HUES48 (cell line): ENCODE data around the gene FAM241B.
A peak's percentile ranks its signal among the peaks of the same experiment; 100 is the strongest.

Experiments used
- H3K27ac ChIP-seq: one replicate; pipeline ENCODE4 v1.7.0; 2013; ENCODE audit warnings: low read depth, low read length, inconsistent platforms
- H3K27me3 ChIP-seq: 2 replicates; pipeline ENCODE4 v1.6.1; 2013; ENCODE audit warnings: mild to moderate bottlenecking, low read length; ENCODE audit not compliant: control insufficient read depth, insufficient read depth
- H3K36me3 ChIP-seq: 2 replicates; pipeline ENCODE4 v1.6.1; 2013; ENCODE audit warnings: low read length; ENCODE audit not compliant: control insufficient read depth, insufficient read depth
- H3K4me1 ChIP-seq: 2 replicates; pipeline ENCODE4 v1.6.1; 2013; ENCODE audit warnings: mild to moderate bottlenecking, low read length; ENCODE audit not compliant: control insufficient read depth, insufficient read depth
- H3K4me3 ChIP-seq: 2 replicates; pipeline ENCODE4 v1.5.1; 2013; ENCODE audit warnings: mild to moderate bottlenecking, low read depth, low read length
- H3K9ac ChIP-seq: 2 replicates; pipeline ENCODE4 v1.6.1; 2013; ENCODE audit warnings: mild to moderate bottlenecking, low read depth, low read length, moderate library complexity
- H3K9me3 ChIP-seq: 2 replicates; pipeline ENCODE4 v1.6.1; 2013; ENCODE audit warnings: low read length; ENCODE audit not compliant: control insufficient read depth, insufficient read depth

Gene FAM241B

DNA sequence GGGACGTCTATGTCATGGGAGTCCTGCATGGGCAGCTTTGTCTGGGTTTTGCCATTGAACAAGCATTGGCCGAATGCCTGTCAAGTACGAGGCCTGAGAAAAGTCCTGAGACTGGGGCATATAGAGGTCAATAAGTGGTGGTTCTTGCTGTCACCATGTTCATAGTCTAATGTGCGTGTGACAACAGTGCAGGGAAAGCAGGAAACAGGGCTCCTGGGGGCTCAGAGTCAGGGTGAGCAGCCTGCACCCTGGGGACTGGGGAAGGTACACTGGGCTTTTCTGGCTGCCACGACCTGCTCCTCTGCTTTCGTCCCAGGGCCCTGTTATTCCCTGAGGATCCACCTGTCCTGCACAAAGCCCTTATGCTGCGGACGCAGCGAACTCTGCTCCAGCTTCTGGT, 21.3 kb downstream of the FAM241B start:
- Histone ChIP-seq H3K27ac (no peak overlapping the region), H3K9ac (no peak overlapping the region), H3K9me3 (no peaks in the 10 kb centered on the region), H3K27me3 (no peaks in the 10 kb centered on the region), H3K4me1 (peaks cover 16% of the 10 kb centered on the region; the same call in 1 of the 2 replicates), H3K36me3 (no peaks in the 10 kb centered on the region), H3K4me3 (no peak overlapping the region)

DNA sequence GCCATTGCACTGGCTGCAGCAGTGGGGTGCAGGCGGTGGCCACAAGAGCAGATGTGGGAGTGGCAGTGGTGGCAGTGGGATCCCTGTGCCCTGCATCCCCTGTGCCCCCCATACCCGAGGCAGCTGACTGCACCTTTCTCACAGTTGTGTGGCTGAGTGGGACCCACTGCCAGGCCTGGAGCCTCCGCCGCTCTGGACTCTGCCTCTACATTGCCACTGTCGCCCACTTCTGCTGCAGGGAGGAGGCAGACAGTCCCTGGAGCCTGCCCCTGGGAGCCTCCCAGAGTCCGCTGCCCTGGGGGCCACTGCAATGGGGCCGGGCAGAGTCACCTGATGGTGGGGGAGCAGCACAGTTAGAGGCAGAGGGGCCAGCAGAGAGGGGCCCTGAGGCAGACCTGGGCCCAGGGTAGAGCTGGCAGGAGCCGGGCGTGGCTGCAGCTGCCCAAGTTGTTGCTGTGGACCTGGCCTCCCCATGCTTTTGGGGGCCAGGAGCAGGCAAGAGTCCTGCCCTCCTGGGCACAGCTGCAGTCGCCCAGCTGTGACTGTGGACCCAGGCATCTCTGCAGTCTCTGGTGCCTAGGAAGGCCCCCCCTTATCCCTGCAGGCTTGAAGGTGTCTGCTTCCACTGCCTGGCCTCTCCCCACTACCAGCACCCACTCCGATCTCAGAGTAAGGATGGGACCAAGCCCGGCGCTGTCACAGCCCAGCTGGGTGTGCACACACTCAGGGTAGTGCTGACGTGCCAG, 22.2 kb downstream of the FAM241B start:
- Histone ChIP-seq H3K27ac (no peak overlapping the region), H3K9ac (no peak overlapping the region), H3K27me3 (no peaks in the 10 kb centered on the region), H3K9me3 (no peaks in the 10 kb centered on the region), H3K4me3 (no peak overlapping the region), H3K4me1 (peaks cover 16% of the 10 kb centered on the region; the same call in 1 of the 2 replicates), H3K36me3 (no peaks in the 10 kb centered on the region)

DNA sequence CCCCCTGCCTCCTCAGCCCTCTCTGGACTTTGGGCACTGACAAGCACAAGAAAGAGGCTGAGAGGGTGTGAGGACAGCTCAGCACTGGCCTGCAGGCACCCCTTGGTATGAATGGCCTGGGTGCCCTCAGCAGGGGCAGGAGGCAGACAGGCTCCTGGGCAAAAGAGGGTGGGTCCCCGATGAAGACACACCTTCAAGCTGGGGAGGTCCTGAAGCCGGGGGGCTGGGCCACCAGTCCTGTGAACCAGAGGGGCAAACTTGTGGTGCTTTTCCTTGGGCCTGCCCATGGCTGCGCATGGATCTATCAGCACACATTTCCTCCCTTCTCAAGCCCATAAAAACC, 22.8 kb downstream of the FAM241B start:
- Histone ChIP-seq H3K4me3 (no peak overlapping the region), H3K36me3 (no peaks in the 10 kb centered on the region), H3K9me3 (no peaks in the 10 kb centered on the region), H3K27ac (no peak overlapping the region), H3K4me1 (peaks cover 16% of the 10 kb centered on the region; the same call in 1 of the 2 replicates), H3K9ac (no peak overlapping the region), H3K27me3 (no peaks in the 10 kb centered on the region)

DNA sequence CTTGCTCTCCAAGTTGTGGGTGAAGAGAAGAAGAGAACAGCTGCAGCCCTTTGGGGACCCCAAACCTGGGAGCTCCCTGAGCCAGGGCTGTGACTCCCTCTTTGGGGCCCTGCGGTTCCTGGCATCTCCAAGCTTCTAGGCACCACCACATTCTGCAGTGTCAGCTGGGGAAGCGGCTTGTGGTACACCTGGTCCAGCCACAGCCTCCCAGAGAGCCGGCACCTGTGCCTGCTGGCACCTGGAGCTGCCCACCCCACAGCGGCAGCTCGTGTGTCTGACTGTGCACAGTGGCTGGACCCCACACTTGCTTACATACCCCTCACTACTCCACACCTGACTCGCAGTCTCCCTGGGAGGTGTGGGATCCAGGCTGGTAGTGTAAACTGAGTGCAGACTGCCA, 23.5 kb downstream of the FAM241B start:
- Histone ChIP-seq H3K36me3 (no peaks in the 10 kb centered on the region), H3K4me1 (peaks cover 16% of the 10 kb centered on the region; the same call in 1 of the 2 replicates), H3K27ac (no peak overlapping the region), H3K9me3 (no peaks in the 10 kb centered on the region), H3K9ac (no peak overlapping the region), H3K4me3 (no peak overlapping the region), H3K27me3 (no peaks in the 10 kb centered on the region; the same call in 1 of the 2 replicates)

DNA sequence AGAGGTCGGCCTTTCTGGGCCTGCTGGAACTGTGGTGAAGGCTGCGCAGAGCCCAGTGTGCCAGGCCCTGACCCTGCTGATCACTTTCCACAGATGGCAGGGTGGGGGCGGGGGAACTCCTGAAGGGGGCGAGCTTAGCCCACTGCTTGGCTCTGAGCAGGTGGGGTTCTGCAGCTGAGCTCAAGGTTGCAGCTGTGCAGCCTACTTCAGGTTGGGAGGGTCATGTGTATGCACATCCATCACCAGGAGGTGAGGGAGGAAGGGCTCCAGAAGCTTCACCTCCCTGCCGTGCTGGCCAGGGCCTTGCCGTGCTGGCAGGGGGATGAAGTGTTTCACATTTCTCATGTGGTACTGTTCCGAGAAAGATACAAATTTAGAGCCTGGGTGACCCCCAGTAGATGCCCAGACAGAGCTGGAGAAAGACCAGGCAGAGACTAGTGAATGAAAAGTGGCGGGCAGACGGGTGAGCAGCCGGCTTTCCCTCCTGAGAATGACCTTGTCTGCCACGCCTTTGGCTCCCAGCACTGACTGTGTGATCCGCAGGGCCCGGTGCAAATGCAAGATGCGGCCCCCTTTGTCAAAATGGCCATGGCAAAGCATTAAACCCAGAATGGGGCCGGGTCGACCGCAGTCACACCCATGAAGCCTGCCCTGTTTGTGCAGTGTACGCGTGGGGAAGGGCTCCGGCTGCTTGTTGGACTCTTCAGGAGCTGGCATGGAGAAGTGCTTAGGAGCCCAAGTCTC, 25.2 kb downstream of the FAM241B start:
- H3K27ac ChIP-seq: peak overlapping the region; percentile 78
- no peak overlapping the region for H3K4me3 ChIP-seq
- H3K9ac ChIP-seq: no peak overlapping the region
- H3K9me3 ChIP-seq: no peaks in the 10 kb centered on the region
- no peaks in the 10 kb centered on the region; the same call in 1 of the 2 replicates for H3K27me3 ChIP-seq
- H3K4me1 ChIP-seq: peaks cover 16% of the 10 kb centered on the region; the same call in 1 of the 2 replicates
- no peaks in the 10 kb centered on the region for H3K36me3 ChIP-seq

DNA sequence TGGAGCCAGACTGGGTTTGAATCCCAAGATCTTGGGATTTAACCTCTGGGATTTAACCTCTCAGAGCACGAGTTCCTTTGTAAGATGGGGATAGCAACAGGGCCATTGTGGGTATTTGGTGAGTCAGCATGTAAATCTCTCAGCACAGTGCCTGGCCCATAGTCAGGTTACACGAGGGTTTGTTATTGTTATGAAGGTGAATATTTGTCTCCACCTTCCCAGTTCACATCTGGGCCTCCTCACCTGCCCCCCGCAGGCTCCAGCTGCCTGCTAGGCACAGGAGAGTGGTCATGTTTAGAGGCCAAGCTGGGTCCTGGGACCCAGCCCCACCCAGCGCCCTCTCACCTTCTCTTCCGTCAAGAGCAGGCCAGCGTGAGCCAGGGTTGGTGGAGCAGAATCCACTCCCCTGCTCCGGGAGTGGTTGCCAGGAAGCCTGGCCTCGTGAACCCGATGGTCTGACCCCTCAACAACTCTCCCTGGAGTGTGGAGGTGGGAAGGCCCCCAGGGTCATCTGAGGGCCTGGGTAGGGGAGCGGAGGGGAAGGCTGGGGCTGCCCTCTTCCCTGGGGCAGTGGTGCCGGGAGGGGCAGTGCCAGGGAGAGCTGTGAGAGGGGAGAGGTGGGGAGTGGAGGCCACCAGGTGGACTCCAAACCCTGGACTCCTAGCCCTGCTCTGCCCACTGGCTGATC, 26.0 kb downstream of the FAM241B start:
- no peak overlapping the region for H3K4me3 ChIP-seq
- H3K27ac ChIP-seq: peak overlapping the region; percentile 78
- no peak overlapping the region for H3K9ac ChIP-seq
- H3K36me3 ChIP-seq: no peaks in the 10 kb centered on the region
- H3K27me3 ChIP-seq: no peaks in the 10 kb centered on the region; the same call in 1 of the 2 replicates
- H3K9me3 ChIP-seq: no peaks in the 10 kb centered on the region
- H3K4me1 ChIP-seq: peaks cover 16% of the 10 kb centered on the region; the same call in 1 of the 2 replicates

DNA sequence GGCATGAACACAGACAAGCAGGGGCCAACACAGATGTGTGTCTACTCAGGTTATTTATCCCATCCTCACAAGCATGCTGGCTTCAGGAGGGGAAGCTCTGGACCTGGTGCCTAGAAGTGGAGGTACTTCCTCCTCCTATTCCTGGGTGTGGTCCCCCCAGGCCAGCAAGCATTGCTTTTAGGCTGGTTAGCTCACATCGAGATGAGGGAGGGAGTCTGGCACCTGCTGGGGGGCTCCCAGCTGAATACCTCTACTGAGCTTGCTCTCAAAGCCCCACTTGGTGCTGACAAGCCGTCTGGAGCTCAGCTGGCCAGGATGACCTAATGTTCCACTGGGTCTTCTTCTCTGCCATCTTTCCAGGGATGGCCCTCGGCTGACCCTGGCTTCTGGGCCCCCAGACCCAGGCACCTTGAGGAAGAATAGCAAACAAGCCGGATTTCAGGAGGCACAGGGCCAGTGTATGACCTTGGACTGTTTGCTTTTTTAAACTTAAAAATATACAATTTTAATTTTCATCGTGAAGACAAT, 26.8 kb downstream of the FAM241B start:
- H3K4me3 ChIP-seq: no peak overlapping the region
- no peak overlapping the region for H3K9ac ChIP-seq
- no peaks in the 10 kb centered on the region for H3K9me3 ChIP-seq
- H3K36me3 ChIP-seq: no peaks in the 10 kb centered on the region
- no peaks in the 10 kb centered on the region; the same call in 1 of the 2 replicates for H3K27me3 ChIP-seq
- H3K27ac ChIP-seq: no peak overlapping the region
- peaks cover 16% of the 10 kb centered on the region; the same call in 1 of the 2 replicates for H3K4me1 ChIP-seq

DNA sequence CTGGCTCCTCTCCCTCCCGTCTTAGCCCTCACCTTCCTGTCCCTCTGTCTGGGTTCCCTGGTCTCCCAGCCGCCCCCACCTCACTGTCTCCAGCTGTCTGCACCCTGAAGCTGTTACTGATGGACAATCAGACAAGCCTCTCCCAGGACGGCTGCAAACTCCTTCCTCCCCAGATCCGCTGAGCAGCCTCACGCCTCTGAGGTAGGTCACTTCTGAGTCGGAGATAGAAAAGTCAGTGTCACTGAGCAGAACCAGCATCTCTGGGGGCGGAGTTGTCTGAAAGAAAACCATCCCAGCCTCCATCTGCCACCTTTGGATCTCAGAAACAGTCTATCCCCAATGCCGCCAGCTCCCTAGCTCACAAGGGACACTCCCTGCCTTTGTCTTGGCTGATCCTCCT, 27.4 kb downstream of the FAM241B start:
- H3K27ac ChIP-seq: no peak overlapping the region
- H3K36me3 ChIP-seq: no peaks in the 10 kb centered on the region
- H3K4me3 ChIP-seq: no peak overlapping the region
- H3K4me1 ChIP-seq: peaks cover 16% of the 10 kb centered on the region; the same call in 1 of the 2 replicates
- H3K27me3 ChIP-seq: no peaks in the 10 kb centered on the region; the same call in 1 of the 2 replicates
- H3K9ac ChIP-seq: no peak overlapping the region
- H3K9me3 ChIP-seq: no peaks in the 10 kb centered on the region

DNA sequence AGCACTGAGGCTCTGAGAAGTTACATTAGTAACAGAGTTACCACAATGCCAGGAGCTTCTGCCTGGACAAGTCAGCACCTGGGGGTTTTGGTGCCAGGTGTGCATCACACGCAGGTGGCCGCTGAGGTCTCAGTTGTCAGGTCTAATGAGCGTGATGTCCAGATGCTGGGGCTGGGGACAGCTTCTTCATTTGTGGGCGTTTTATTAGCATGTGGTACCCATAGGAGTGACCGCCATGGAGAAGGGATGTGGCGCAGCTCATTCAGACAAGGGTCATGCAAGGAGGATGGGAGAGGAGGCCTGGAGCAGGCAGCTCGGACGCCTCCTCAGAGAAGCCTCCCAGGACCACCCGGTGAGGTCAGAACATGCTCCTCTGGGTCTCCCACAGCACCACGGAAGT, 27.8 kb downstream of the FAM241B start:
- no peak overlapping the region for H3K9ac ChIP-seq
- H3K36me3 ChIP-seq: no peaks in the 10 kb centered on the region
- no peaks in the 10 kb centered on the region; the same call in 1 of the 2 replicates for H3K27me3 ChIP-seq
- H3K4me3 ChIP-seq: no peak overlapping the region
- no peaks in the 10 kb centered on the region for H3K9me3 ChIP-seq
- no peak overlapping the region for H3K27ac ChIP-seq
- H3K4me1 ChIP-seq: peaks cover 16% of the 10 kb centered on the region; the same call in 1 of the 2 replicates

DNA sequence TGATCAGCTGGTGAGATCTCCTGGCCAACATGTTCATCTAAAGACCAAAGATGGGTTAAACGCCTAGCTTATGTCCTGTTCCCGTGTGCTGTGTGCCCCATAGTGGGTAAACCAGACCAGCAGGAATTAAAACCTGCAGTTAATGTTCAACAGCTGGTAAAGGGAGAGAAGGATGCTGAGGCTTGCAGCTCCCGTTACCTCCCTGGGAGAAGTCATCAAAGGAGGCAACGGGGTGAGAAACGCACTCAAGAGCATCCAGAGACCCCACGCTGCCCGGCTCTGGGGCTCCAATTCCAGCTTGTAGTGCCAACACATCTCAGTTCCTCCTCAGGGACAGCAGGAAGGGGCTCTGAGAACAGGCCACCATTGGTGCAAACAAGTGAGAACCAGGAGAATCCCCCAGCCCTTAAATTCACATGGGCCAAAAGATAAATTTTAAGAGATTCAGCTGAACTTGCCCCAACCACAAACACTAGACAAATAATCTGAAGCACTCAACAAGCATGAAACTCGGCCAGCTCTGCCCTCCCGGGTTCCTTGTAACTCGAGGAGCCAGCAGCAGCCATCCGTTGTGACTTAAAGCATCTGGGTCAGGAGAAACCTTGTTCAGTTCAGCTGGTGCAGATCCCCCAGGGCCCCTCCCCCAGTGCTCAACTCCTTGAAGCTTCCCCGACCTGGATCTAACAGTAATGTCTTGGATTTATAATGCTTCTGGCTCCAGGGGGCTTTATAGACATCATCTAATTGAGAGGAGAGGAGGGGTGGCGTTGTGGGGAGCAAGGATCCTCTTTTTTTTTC, 29.4 kb downstream of the FAM241B start:
- no peaks in the 10 kb centered on the region; the same call in 1 of the 2 replicates for H3K27me3 ChIP-seq
- no peak overlapping the region for H3K9ac ChIP-seq
- no peak overlapping the region for H3K27ac ChIP-seq
- H3K36me3 ChIP-seq: no peaks in the 10 kb centered on the region
- peaks cover 16% of the 10 kb centered on the region; the same call in 1 of the 2 replicates for H3K4me1 ChIP-seq
- H3K4me3 ChIP-seq: no peak overlapping the region
- H3K9me3 ChIP-seq: no peaks in the 10 kb centered on the region
